ENCODE results near the gene C9orf78. TPM values are rescaled to one million over a fixed set of nuclear protein-coding genes. Genes with fewer than 3 reads are reported as not detected.

The C9orf78 gene
- polyA plus RNA-seq, 1 experiment = 66.8 TPM

DNA sequence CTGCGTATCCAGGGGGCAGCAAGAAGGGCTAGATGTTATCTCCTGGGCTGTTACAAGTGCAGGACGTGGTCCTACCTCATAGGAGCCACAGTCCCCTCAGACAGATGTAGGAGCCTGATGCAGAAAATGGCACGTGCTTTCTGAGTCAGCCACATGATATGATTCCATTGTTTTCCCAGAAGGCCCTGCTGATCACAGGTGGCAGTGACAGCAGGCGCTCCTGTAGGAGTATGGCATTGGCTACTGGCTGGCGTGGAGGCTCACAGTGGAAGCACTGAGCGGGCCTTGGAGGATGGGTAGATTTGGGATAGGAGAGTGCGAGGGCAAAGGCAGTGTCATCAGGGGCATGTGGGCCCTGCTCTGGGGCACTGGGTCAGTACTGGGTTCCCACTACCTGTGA lies 22.1 kb upstream of the C9orf78 start:
- CTCF ChIA-PET = no interaction called here
- Histone ChIP-seq H3K4me3 (ENCODE audit: low read depth, low read length) (no peak overlapping the region), H3K27ac (ENCODE audit: low read depth, low read length) (no peak overlapping the region), H3K27me3 (ENCODE audit: control insufficient read depth, insufficient read depth, low read length) (no peaks in the 10 kb centered on the region), H3K9me3 (ENCODE audit: control insufficient read depth, insufficient read depth, low read length) (no peaks in the 10 kb centered on the region)
- POLR2A ChIA-PET = no interaction called here
- TF ChIP-seq, protein P1, sequence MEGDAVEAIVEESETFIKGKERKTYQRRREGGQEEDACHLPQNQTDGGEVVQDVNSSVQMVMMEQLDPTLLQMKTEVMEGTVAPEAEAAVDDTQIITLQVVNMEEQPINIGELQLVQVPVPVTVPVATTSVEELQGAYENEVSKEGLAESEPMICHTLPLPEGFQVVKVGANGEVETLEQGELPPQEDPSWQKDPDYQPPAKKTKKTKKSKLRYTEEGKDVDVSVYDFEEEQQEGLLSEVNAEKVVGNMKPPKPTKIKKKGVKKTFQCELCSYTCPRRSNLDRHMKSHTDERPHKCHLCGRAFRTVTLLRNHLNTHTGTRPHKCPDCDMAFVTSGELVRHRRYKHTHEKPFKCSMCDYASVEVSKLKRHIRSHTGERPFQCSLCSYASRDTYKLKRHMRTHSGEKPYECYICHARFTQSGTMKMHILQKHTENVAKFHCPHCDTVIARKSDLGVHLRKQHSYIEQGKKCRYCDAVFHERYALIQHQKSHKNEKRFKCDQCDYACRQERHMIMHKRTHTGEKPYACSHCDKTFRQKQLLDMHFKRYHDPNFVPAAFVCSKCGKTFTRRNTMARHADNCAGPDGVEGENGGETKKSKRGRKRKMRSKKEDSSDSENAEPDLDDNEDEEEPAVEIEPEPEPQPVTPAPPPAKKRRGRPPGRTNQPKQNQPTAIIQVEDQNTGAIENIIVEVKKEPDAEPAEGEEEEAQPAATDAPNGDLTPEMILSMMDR (IDR thresholded peaks at IDR 0.05; ENCODE audit: low read depth, low read length) = no peak
- no peak for DNase-seq (ENCODE audit: low read depth, low spot score)

DNA sequence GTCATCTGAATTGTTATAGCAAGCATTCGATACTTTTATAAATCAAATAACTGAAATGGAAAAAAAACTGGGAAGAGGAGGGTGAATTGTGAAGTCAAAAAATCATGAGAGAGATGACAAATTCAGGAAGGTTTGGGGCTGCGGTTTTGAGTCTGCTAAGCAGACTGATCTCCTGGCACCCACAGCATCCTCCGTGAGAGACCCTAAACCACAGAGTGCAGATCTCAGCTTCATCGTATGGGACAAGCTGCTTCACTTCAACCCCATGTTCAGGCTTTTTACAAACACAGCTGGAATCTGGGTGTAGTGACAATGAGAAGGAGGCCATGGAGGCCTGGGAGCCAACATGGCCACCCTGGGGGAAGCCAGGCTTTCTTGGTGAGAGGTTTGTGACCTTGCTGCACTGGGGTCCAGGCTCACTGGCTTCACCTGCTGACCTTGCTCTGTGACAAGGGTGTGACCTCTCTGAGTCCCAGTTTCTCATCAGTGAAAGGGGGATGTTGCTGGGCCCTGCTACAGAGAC lies 19.6 kb upstream of the C9orf78 start:
- CTCF ChIA-PET = no interaction called here
- Histone ChIP-seq H3K27ac (ENCODE audit: low read depth, low read length) (no peak overlapping the region), H3K27me3 (ENCODE audit: control insufficient read depth, insufficient read depth, low read length) (no peaks in the 10 kb centered on the region), H3K9me3 (ENCODE audit: control insufficient read depth, insufficient read depth, low read length) (no peaks in the 10 kb centered on the region), H3K4me3 (ENCODE audit: low read depth, low read length) (no peak overlapping the region)
- TF ChIP-seq, protein P1 (IDR thresholded peaks at IDR 0.05; ENCODE audit: low read depth, low read length) = no peak
- no peak for DNase-seq (ENCODE audit: low read depth, low spot score)
- POLR2A ChIA-PET = no interaction called here

DNA sequence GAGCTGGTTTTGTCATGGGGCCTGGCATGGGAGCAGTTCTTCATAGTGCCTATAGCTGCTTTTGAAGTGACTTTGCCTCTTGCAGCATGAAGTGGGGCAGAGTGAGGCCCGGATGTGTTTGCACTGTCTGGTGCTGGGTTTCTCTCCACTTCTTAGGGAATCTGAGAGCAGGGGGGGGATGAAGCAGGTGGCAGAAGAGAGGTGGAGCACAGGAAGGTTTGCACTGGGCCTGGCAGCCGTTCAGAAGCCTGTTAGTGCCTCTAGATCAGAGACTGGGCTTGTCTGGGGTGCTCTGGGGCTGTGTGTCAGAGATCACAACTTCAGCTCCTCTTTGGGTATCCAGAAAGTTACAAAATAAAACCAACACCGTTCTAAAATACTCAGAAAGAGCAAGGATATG lies 18.5 kb upstream of the C9orf78 start:
- Histone ChIP-seq H3K27me3 (ENCODE audit: control insufficient read depth, insufficient read depth, low read length) (no peaks in the 10 kb centered on the region), H3K27ac (ENCODE audit: low read depth, low read length) (no peak overlapping the region), H3K4me3 (ENCODE audit: low read depth, low read length) (no peak overlapping the region), H3K9me3 (ENCODE audit: control insufficient read depth, insufficient read depth, low read length) (no peaks in the 10 kb centered on the region)
- TF ChIP-seq, protein P1 (IDR thresholded peaks at IDR 0.05; ENCODE audit: low read depth, low read length) = no peak
- no peak for DNase-seq (ENCODE audit: low read depth, low spot score)
- POLR2A ChIA-PET = no interaction called here
- CTCF ChIA-PET = no interaction called here

- Histone ChIP-seq H3K9me3 (ENCODE audit: control insufficient read depth, insufficient read depth, low read length) (no peaks in the 10 kb centered on the region), H3K4me3 (ENCODE audit: low read depth, low read length) (no peak overlapping the region), H3K27ac (ENCODE audit: low read depth, low read length) (no peak overlapping the region), H3K27me3 (ENCODE audit: control insufficient read depth, insufficient read depth, low read length) (no peaks in the 10 kb centered on the region)
- no peak for DNase-seq (ENCODE audit: low read depth, low spot score)
- POLR2A ChIA-PET = no interaction called here
- CTCF ChIA-PET = no interaction called here
- TF ChIP-seq, protein P1 (IDR thresholded peaks at IDR 0.05; ENCODE audit: low read depth, low read length) = no peak
These were observed 17.5 kb upstream of the C9orf78 start for GRCh38 chr9:129852579-129852978.

- H3K27ac ChIP-seq (ENCODE audit: low read depth, low read length) = no peak overlapping the region
These were observed 16.7 kb upstream of the C9orf78 start for GRCh38 chr9:129851821-129852220.

More at GRCh38 chr9:129851821-129852220, 16.7 kb upstream of the C9orf78 start:
- ChIA-PET POLR2A (no interaction called here), CTCF (no interaction called here)
- Histone ChIP-seq H3K9me3 (ENCODE audit: control insufficient read depth, insufficient read depth, low read length) (no peaks in the 10 kb centered on the region), H3K27me3 (ENCODE audit: control insufficient read depth, insufficient read depth, low read length) (no peaks in the 10 kb centered on the region), H3K4me3 (ENCODE audit: low read depth, low read length) (no peak overlapping the region)
- no peak for DNase-seq (ENCODE audit: low read depth, low spot score)
- TF ChIP-seq, protein P1 (IDR thresholded peaks at IDR 0.05; ENCODE audit: low read depth, low read length) = no peak
